Vagina (tissue), 2 donors: ENCODE data around the gene ANKIB1.
"Not testable (repeated sequence)": the region's sequence is repeated elsewhere in the genome, so short reads cannot be mapped to it uniquely, and the experiment has no call there.

Experiments
- POLR2A ChIP-seq, 2 donors: fragments of 450-650 bp; IDR thresholded peaks; one replicate each; pipeline ENCODE4 v1.6.1; 2017; ENCODE audit warnings: antibody characterized with exemption in 2 of 2, mild to moderate bottlenecking in 2 of 2, moderate library complexity in 2 of 2
- TF ChIP-seq, protein P1 (sequence below), 3 experiments: fragments of 450-650 bp in 2 of 3; fragments of 200-600 bp in 1 of 3; sonication (generic) in 1 of 3; IDR thresholded peaks; one replicate each; pipeline ENCODE4 v1.5.1; 2017 to 2019; ENCODE audit warnings: antibody characterized with exemption in 3 of 3, mild to moderate bottlenecking in 2 of 3, moderate library complexity in 2 of 3

DNA sequence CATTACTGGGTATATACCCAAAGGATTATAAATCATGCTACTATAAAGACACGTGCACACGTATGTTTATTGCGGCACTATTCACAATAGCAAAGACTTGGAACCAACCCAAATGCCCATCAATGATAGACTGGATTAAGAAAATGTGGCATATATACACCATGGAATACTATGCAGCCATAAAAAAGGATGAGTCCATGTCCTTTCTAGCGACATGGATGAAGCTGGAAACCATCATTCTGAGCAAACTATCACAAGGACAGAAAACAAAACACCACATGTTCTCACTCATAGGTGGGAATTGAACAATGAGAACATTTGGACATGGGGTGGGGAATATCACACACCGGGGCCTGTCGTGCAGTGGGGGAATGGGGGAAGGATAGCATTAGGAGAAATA lies 164.4 kb downstream of the ANKIB1 start:
- TF ChIP-seq POLR2A (IDR thresholded peaks at IDR 0.05) = not testable (repeated sequence)
- TF ChIP-seq, protein P1, sequence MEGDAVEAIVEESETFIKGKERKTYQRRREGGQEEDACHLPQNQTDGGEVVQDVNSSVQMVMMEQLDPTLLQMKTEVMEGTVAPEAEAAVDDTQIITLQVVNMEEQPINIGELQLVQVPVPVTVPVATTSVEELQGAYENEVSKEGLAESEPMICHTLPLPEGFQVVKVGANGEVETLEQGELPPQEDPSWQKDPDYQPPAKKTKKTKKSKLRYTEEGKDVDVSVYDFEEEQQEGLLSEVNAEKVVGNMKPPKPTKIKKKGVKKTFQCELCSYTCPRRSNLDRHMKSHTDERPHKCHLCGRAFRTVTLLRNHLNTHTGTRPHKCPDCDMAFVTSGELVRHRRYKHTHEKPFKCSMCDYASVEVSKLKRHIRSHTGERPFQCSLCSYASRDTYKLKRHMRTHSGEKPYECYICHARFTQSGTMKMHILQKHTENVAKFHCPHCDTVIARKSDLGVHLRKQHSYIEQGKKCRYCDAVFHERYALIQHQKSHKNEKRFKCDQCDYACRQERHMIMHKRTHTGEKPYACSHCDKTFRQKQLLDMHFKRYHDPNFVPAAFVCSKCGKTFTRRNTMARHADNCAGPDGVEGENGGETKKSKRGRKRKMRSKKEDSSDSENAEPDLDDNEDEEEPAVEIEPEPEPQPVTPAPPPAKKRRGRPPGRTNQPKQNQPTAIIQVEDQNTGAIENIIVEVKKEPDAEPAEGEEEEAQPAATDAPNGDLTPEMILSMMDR (IDR thresholded peaks at IDR 0.05) = not testable (repeated sequence)
